HepG2 (cell line): ENCODE results near the gene DHX8. TPM values are rescaled to one million over a fixed set of nuclear protein-coding genes. Genes with fewer than 3 reads are reported as not detected.

Experiments
- ARNT2 ChIP-seq: sonication (generic); formaldehyde crosslinking; IDR thresholded peaks from 2 replicates; pipeline ENCODE4 v1.8.0; 2022; ENCODE audit warnings: mild to moderate bottlenecking, low read depth, missing genetic modification reagents, moderate library complexity
- CBFB ChIP-seq: sonication (generic); formaldehyde crosslinking; IDR thresholded peaks from 2 replicates; pipeline ENCODE4 v1.4.0; 2020; ENCODE audit warnings: missing genetic modification reagents
- DNMT3B ChIP-seq: conservative IDR thresholded peaks from 2 replicates; pipeline ENCODE4 v1.6.1; 2016; ENCODE audit warnings: missing biosample characterization, control low read depth
- GATAD2A ChIP-seq: IDR thresholded peaks from 2 replicates; pipeline ENCODE4 v1.6.1; 2016
- GLI4 ChIP-seq: sonication (generic); formaldehyde crosslinking; IDR thresholded peaks from 2 replicates; pipeline ENCODE4 v1.5.1; 2020; ENCODE audit warnings: missing genetic modification reagents, mild to moderate bottlenecking, moderate library complexity, borderline replicate concordance
- HOXA5 ChIP-seq: sonication (generic); formaldehyde crosslinking; IDR thresholded peaks from 2 replicates; pipeline ENCODE4 v1.4.0; 2020; ENCODE audit warnings: missing genetic modification reagents
- MAFG ChIP-seq: sonication (generic); formaldehyde crosslinking; IDR thresholded peaks from 2 replicates; pipeline ENCODE4 v1.5.1; 2020; ENCODE audit warnings: mild to moderate bottlenecking, missing genetic modification reagents
- MIER2 ChIP-seq: IDR thresholded peaks from 2 replicates; pipeline ENCODE4 v1.6.1; 2016; ENCODE audit warnings: missing biosample characterization, missing genetic modification reagents
- MTA3 ChIP-seq: sonication (generic); formaldehyde crosslinking; IDR thresholded peaks from 2 replicates; pipeline ENCODE4 v1.4.0; 2020; ENCODE audit warnings: missing genetic modification reagents
- MYNN ChIP-seq: sonication (generic); formaldehyde crosslinking; IDR thresholded peaks from 2 replicates; pipeline ENCODE4 v1.4.0; 2020; ENCODE audit warnings: mild to moderate bottlenecking, low read depth, missing genetic modification reagents
- NFATC3 ChIP-seq: sonication (generic); formaldehyde crosslinking; IDR thresholded peaks from 2 replicates; pipeline ENCODE4 v1.5.1; 2020; ENCODE audit warnings: mild to moderate bottlenecking, missing genetic modification reagents
- PAF1 ChIP-seq: IDR thresholded peaks from 2 replicates; pipeline ENCODE4 v1.6.1; 2016; ENCODE audit warnings: missing genetic modification reagents, missing compliant biosample characterization
- PBX2 ChIP-seq: IDR thresholded peaks from 2 replicates; pipeline ENCODE4 v1.6.1; 2016; ENCODE audit warnings: control low read depth
- POLR2AphosphoS5 ChIP-seq: IDR thresholded peaks from 2 replicates; pipeline ENCODE4 v1.6.1; 2012; ENCODE audit warnings: low read depth, low read length
- RARA ChIP-seq: IDR thresholded peaks from 2 replicates; pipeline ENCODE4 v1.6.1; 2016; ENCODE audit warnings: missing genetic modification reagents, missing compliant biosample characterization
- RXRA ChIP-seq: sonication (generic); formaldehyde crosslinking; IDR thresholded peaks from 2 replicates; pipeline ENCODE4 v1.5.1; 2020; ENCODE audit warnings: missing genetic modification reagents
- SALL1 ChIP-seq: sonication (generic); formaldehyde crosslinking; IDR thresholded peaks from 2 replicates; pipeline ENCODE4 v1.8.0; 2022; ENCODE audit warnings: mild to moderate bottlenecking, missing genetic modification reagents
- SRSF1 ChIP-seq: fragments of 200-400 bp; formaldehyde crosslinking; optimal IDR thresholded peaks from 2 replicates; pipeline ENCODE3; 2017; ENCODE audit warnings: mild to moderate bottlenecking, low read depth, low read length, moderate library complexity
- TIGD3 ChIP-seq: sonication (generic); formaldehyde crosslinking; IDR thresholded peaks from 2 replicates; pipeline ENCODE4 v1.5.1; 2020; ENCODE audit warnings: mild to moderate bottlenecking, missing genetic modification reagents, borderline replicate concordance
- ZBTB37 ChIP-seq: sonication (generic); formaldehyde crosslinking; IDR thresholded peaks from 2 replicates; pipeline ENCODE4 v1.4.0; 2020; ENCODE audit warnings: mild to moderate bottlenecking, missing genetic modification reagents
- ZNF513 ChIP-seq: sonication (generic); formaldehyde crosslinking; conservative IDR thresholded peaks from 2 replicates; pipeline ENCODE4 v1.5.0; 2020; ENCODE audit warnings: missing genetic modification reagents
- ZNF761 ChIP-seq: sonication (generic); formaldehyde crosslinking; conservative IDR thresholded peaks from 2 replicates; pipeline ENCODE4 v1.4.0; 2020; ENCODE audit warnings: mild to moderate bottlenecking, missing genetic modification reagents
- ZSCAN20 ChIP-seq: sonication (generic); formaldehyde crosslinking; IDR thresholded peaks from 2 replicates; pipeline ENCODE4 v1.4.0; 2020; ENCODE audit warnings: missing genetic modification reagents, mild to moderate bottlenecking, borderline replicate concordance
- polyA plus RNA-seq, 8 experiments: library from polyadenylated mRNA; depleted of rRNA in 3 of 8; stranded (reverse) in 7 of 8; unstranded in 1 of 8; fragments of >200 nt; fragmentation: Illumina TruSeq in 4 of 8; extraction: Trizol in 4 of 8; gene quantifications; 2 replicates each; pipeline versions ENCODE4 v1.2.1 to v1.2.3, GENCODE V29; 2011 to 2016; ENCODE audit warnings: low read depth in 4 of 8, missing spikeins in 1 of 8, mixed read lengths in 1 of 8; ENCODE audit not compliant: insufficient read depth in 1 of 8
- total RNA-seq, 5 experiments: library from RNA; depleted of rRNA; stranded (reverse); fragments of >200 nt; fragmentation: Illumina TruSeq; extraction: Trizol; gene quantifications; 2 replicates each; pipeline ENCODE4 v1.2.3, GENCODE V29; 2016; ENCODE audit warnings: low read depth in 1 of 5

Gene DHX8
- total and polyA plus RNA-seq, 2 of the 13 experiments (the other 11 are each of a cell fraction or from before 2014, with no cell fraction given), result 24.8 to 48.9 TPM

- peak; percentile 94 for TF ChIP-seq ZNF761
- TF ChIP-seq TIGD3 (CRISPR knock-in tag), result no peak
- TF ChIP-seq PAF1, result no peak
- no peak for TF ChIP-seq MTA3 (CRISPR knock-in tag)
- peak; percentile 67 for TF ChIP-seq RARA
- TF ChIP-seq ARNT2 (CRISPR knock-in tag), result 0 out of 2 replicates have a peak, but pooled peaks have one; percentile 73
- peak; percentile 92 for TF ChIP-seq ZNF513 (CRISPR knock-in tag)
- TF ChIP-seq MIER2, result peak; percentile 90
- TF ChIP-seq SRSF1, result no peak
- 0 out of 2 replicates have a peak, but pooled peaks have one; percentile 32 for TF ChIP-seq PBX2 (CRISPR knock-in tag)
- TF ChIP-seq GLI4, result no peak
- peak; percentile 84 for TF ChIP-seq POLR2AphosphoS5
- no peak for TF ChIP-seq ZBTB37 (CRISPR knock-in tag)
- TF ChIP-seq HOXA5 (CRISPR knock-in tag), result peak; percentile 92
- 0 out of 2 replicates have a peak, but pooled peaks have one; percentile 69 for TF ChIP-seq MYNN (CRISPR knock-in tag)
- TF ChIP-seq RXRA (CRISPR knock-in tag), result peak; percentile 90
- TF ChIP-seq DNMT3B (CRISPR knock-in tag), result peak; percentile 97
- 0 out of 2 replicates have a peak, but pooled peaks have one; percentile 75 for TF ChIP-seq ZSCAN20 (CRISPR knock-in tag)
- peak; percentile 98 for TF ChIP-seq GATAD2A (CRISPR knock-in tag)
- peak; percentile 99 for TF ChIP-seq CBFB
- TF ChIP-seq MAFG (CRISPR knock-in tag), result no peak
- TF ChIP-seq NFATC3 (CRISPR knock-in tag), result peak; percentile 84; the same call in 1 of the 2 replicates
- TF ChIP-seq SALL1 (CRISPR knock-in tag), result peak; percentile 97
Measured at GRCh38 chr17:43483674-43484551, at the start of gene DHX8 (continued).
